HG03460 (cell line): ENCODE data around the gene CHMP1B.
"Not testable (repeated sequence)": the region's sequence is repeated elsewhere in the genome, so short reads cannot be mapped to it uniquely, and the experiment has no call there.

Experiments
- ATAC-seq: cut with Tn5 transposase; IDR thresholded peaks from one replicate; pipeline ENCODE4 v1.9.1; 2021; ENCODE audit not compliant: unreplicated experiment

The CHMP1B gene

GRCh38 chr18:11839556-11839955 lies 11.7 kb upstream of the CHMP1B start:
- ATAC-seq = no peak

GRCh38 chr18:11840493-11840892 lies 10.7 kb upstream of the CHMP1B start:
- ATAC-seq = no peak

GRCh38 chr18:11842562-11842961 lies 8.7 kb upstream of the CHMP1B start:
- no peak for ATAC-seq

- ATAC-seq = no peak
Observed at GRCh38 chr18:11844436-11844835, 6.8 kb upstream of the CHMP1B start.

GRCh38 chr18:11845654-11846053 lies 5.6 kb upstream of the CHMP1B start:
- no peak for ATAC-seq

- ATAC-seq = no peak
Observed at GRCh38 chr18:11847811-11848210, 3.4 kb upstream of the CHMP1B start.

GRCh38 chr18:11849279-11849678 lies 1.9 kb upstream of the CHMP1B start:
- ATAC-seq = no peak

GRCh38 chr18:11849841-11850634 lies 1.2 kb upstream of the CHMP1B start:
- no peak for ATAC-seq

GRCh38 chr18:11850821-11851145 lies 430 bp upstream of the CHMP1B start:
- peak; percentile 29 for ATAC-seq

GRCh38 chr18:11851806-11852337 lies 659 bp downstream of the CHMP1B start:
- peak; percentile 29 for ATAC-seq

- ATAC-seq = not testable (repeated sequence)
Observed at GRCh38 chr18:11854554-11854953, 3.3 kb downstream of the CHMP1B start.

GRCh38 chr18:11857177-11857887 lies 6.1 kb downstream of the CHMP1B start:
- ATAC-seq = no peak

GRCh38 chr18:11859282-11859830 lies 8.1 kb downstream of the CHMP1B start:
- ATAC-seq = no peak

- ATAC-seq = no peak
Observed at GRCh38 chr18:11859903-11860407, 8.7 kb downstream of the CHMP1B start.

- ATAC-seq = no peak
Observed at GRCh38 chr18:11860594-11861450, 9.6 kb downstream of the CHMP1B start.

- no peak for ATAC-seq
Observed at GRCh38 chr18:11861583-11862288, 10.5 kb downstream of the CHMP1B start.

- no peak for ATAC-seq
Observed at GRCh38 chr18:11862468-11863137, 11.4 kb downstream of the CHMP1B start.

GRCh38 chr18:11864471-11864870 lies 13.3 kb downstream of the CHMP1B start:
- ATAC-seq = no peak

GRCh38 chr18:11865071-11865470 lies 13.9 kb downstream of the CHMP1B start:
- ATAC-seq = no peak

GRCh38 chr18:11866329-11866728 lies 15.1 kb downstream of the CHMP1B start:
- ATAC-seq = no peak
